ENCODE results near the gene PCARE.

- no peak for TF ChIP-seq POLR2AphosphoS5 (IDR thresholded peaks at IDR 0.05; ENCODE audit: borderline replicate concordance, low read depth, low read length)
- no peak for TF ChIP-seq EZH2 (IDR thresholded peaks at IDR 0.05)
These were observed 9.6 kb downstream of the PCARE start for GRCh38 chr2:29064746-29065067.

Measured in SK-N-MC (cell line).